K562 (cell line): ENCODE results near the gene UQCRHL. TPM values are rescaled to one million over a fixed set of nuclear protein-coding genes. Genes with fewer than 3 reads are reported as not detected.

Source experiments
- ARNT ChIP-seq, 2 experiments: fragments of 450-650 bp; IDR thresholded peaks; 2 replicates each; pipeline ENCODE4 v1.6.1; 2016; ENCODE audit warnings: mild to moderate bottlenecking in 1 of 2
- CEBPG ChIP-seq, 3 experiments: fragments of 200-800 bp in 1 of 3; sonication (Bioruptor generic) in 1 of 3; sonication (generic) in 1 of 3; formaldehyde crosslinking in 1 of 3; IDR thresholded peaks in 2 of 3; conservative IDR thresholded peaks in 1 of 3; 2 replicates each; pipeline versions ENCODE4 v1.6.1 to v1.8.0; 2016 to 2022; ENCODE audit warnings: missing compliant biosample characterization in 2 of 3, missing genetic modification characterization in 2 of 3, mild to moderate bottlenecking in 1 of 3, missing genetic modification reagents in 1 of 3
- KDM4B ChIP-seq, 2 experiments: fragments of 450-650 bp in 1 of 2; sonication (generic) in 1 of 2; IDR thresholded peaks; 2 replicates each; pipeline ENCODE4 v1.6.1; 2016 to 2017; ENCODE audit warnings: borderline replicate concordance in 2 of 2, antibody characterized with exemption in 1 of 2, low read depth in 1 of 2, mild to moderate bottlenecking in 1 of 2
- LEF1 ChIP-seq: fragments of 450-650 bp; IDR thresholded peaks from 2 replicates; pipeline ENCODE4 v1.6.1; 2016; ENCODE audit warnings: mild to moderate bottlenecking
- MLX ChIP-seq, 2 experiments: fragments of 450-650 bp in 1 of 2; sonication (generic) in 1 of 2; formaldehyde crosslinking; conservative IDR thresholded peaks; 2 replicates each; pipeline versions ENCODE4 v1.4.0 to v1.8.1; 2020 to 2022; ENCODE audit warnings: mild to moderate bottlenecking in 1 of 2, missing genetic modification reagents in 1 of 2
- SIX5 ChIP-seq, 2 experiments: IDR thresholded peaks; 2 replicates each; pipeline ENCODE4 v1.6.1; 2011; ENCODE audit warnings: low read length in 2 of 2, borderline replicate concordance in 1 of 2, low read depth in 1 of 2, mild to moderate bottlenecking in 1 of 2, moderate library complexity in 1 of 2; ENCODE audit not compliant: insufficient read depth in 1 of 2
- TFAM ChIP-seq: fragments of 250-450 bp; sonication (Bioruptor Pico); conservative IDR thresholded peaks from 2 replicates; pipeline ENCODE4 v1.5.0; 2021; ENCODE audit warnings: mild to moderate bottlenecking, moderate library complexity
- ZBTB7A ChIP-seq: IDR thresholded peaks from 2 replicates; pipeline ENCODE4 v1.6.1; 2011; ENCODE audit warnings: low read depth, mild to moderate bottlenecking, low read length, moderate library complexity, borderline replicate concordance; ENCODE audit not compliant: control insufficient read depth
- ZC3H11A ChIP-seq: IDR thresholded peaks from 2 replicates; pipeline ENCODE4 v1.6.1; 2012; ENCODE audit warnings: low read depth, low read length, improper control_type of control experiment
- ZNF282 ChIP-seq: sonication (generic); formaldehyde crosslinking; IDR thresholded peaks from 2 replicates; pipeline ENCODE4 v1.8.1; 2023; ENCODE audit warnings: missing genetic modification reagents
- ZNF41 ChIP-seq: fragments of 250-450 bp; sonication (Bioruptor Pico); conservative IDR thresholded peaks from 2 replicates; pipeline ENCODE4 v1.4.0; 2020; ENCODE audit warnings: mild to moderate bottlenecking
- ZNF609 ChIP-seq: sonication (generic); formaldehyde crosslinking; IDR thresholded peaks from 2 replicates; pipeline ENCODE4 v1.8.1; 2023; ENCODE audit warnings: missing genetic modification reagents, mild to moderate bottlenecking, borderline replicate concordance
- polyA plus RNA-seq, 8 experiments: library from polyadenylated mRNA; depleted of rRNA in 4 of 8; stranded (reverse) in 5 of 8; unstranded in 3 of 8; fragments of >200 nt; fragmentation: Nextera tagmentation in 2 of 8; fragmentation: Illumina TruSeq in 1 of 8; extraction: Ambion mirVana in 2 of 8; extraction: Trizol in 1 of 8; gene quantifications; 2 replicates each; pipeline versions ENCODE4 v1.2.1 to v1.2.3, GENCODE V29; 2011 to 2014; ENCODE audit warnings: inconsistent platforms in 1 of 8, missing spikeins in 1 of 8
- total RNA-seq, 7 experiments: library from RNA; depleted of rRNA in 6 of 7; stranded (reverse); fragments of >200 nt in 6 of 7; fragmentation: Illumina TruSeq in 2 of 7; extraction: Trizol in 2 of 7; gene quantifications; 2 replicates each; pipeline versions ENCODE4 v1.2.1 to v1.2.3, GENCODE V29; 2011 to 2021; ENCODE audit warnings: low replicate concordance in 1 of 7
- TF ChIP-seq, protein P1 (sequence below), 2 experiments: fragments of 450-650 bp; conservative IDR thresholded peaks; 2 replicates each; pipeline ENCODE4 v1.6.1; 2017; ENCODE audit warnings: mild to moderate bottlenecking in 2 of 2, moderate library complexity in 2 of 2
- TF ChIP-seq, protein P2 (sequence below), 2 experiments: IDR thresholded peaks in 1 of 2; conservative IDR thresholded peaks in 1 of 2; 2 replicates each; pipeline ENCODE4 v1.6.1; 2016; ENCODE audit warnings: low read depth in 2 of 2, mild to moderate bottlenecking in 1 of 2, missing compliant biosample characterization in 1 of 2, missing genetic modification characterization in 1 of 2, moderate library complexity in 1 of 2

The UQCRHL gene
- total and polyA plus RNA-seq, 9 of the 15 experiments (the other 6 are each of a cell fraction or from before 2014, with no cell fraction given), result 5.1 to 41.3 (median 21.8) TPM

- peak; percentile 77; the same call in 1 of the 2 replicates for TF ChIP-seq ZNF609 (CRISPR knock-in tag)
- peak; percentile 100 for TF ChIP-seq ZC3H11A
- TF ChIP-seq, protein P1, sequence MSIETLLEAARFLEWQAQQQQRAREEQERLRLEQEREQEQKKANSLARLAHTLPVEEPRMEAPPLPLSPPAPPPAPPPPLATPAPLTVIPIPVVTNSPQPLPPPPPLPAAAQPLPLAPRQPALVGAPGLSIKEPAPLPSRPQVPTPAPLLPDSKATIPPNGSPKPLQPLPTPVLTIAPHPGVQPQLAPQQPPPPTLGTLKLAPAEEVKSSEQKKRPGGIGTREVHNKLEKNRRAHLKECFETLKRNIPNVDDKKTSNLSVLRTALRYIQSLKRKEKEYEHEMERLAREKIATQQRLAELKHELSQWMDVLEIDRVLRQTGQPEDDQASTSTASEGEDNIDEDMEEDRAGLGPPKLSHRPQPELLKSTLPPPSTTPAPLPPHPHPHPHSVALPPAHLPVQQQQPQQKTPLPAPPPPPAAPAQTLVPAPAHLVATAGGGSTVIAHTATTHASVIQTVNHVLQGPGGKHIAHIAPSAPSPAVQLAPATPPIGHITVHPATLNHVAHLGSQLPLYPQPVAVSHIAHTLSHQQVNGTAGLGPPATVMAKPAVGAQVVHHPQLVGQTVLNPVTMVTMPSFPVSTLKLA (conservative IDR thresholded peaks at IDR 0.05), result peak; percentile 35 to 77
- TF ChIP-seq ZNF282 (CRISPR knock-in tag), result no peak; the same call in 1 of the 2 replicates
- peak; percentile 95 for TF ChIP-seq ZBTB7A
- TF ChIP-seq LEF1, result peak; percentile 26; the same call in 1 of the 2 replicates
- peak; percentile 60 to 61; a peak in 3 of 4 replicates for TF ChIP-seq ARNT (IDR thresholded peaks at IDR 0.05)
- no peak; a peak in 1 of 4 replicates for TF ChIP-seq SIX5 (IDR thresholded peaks at IDR 0.05; ENCODE audit: borderline replicate concordance in 1 of 2, insufficient read depth in 1 of 2, low read depth in 1 of 2, low read length in 2 of 2)
- 0 out of 4 replicates have a peak, but pooled peaks of 1 of the 2 experiments have one; percentile 15 for TF ChIP-seq MLX (CRISPR knock-in tag; conservative IDR thresholded peaks at IDR 0.05)
- TF ChIP-seq TFAM (CRISPR knock-in tag), result no peak
- TF ChIP-seq ZNF41, result no peak
- TF ChIP-seq, protein P2, sequence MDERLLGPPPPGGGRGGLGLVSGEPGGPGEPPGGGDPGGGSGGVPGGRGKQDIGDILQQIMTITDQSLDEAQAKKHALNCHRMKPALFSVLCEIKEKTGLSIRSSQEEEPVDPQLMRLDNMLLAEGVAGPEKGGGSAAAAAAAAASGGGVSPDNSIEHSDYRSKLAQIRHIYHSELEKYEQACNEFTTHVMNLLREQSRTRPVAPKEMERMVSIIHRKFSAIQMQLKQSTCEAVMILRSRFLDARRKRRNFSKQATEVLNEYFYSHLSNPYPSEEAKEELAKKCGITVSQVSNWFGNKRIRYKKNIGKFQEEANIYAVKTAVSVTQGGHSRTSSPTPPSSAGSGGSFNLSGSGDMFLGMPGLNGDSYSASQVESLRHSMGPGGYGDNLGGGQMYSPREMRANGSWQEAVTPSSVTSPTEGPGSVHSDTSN (CRISPR knock-in tag; IDR thresholded peaks at IDR 0.05; ENCODE audit: low read depth), result no peak
- TF ChIP-seq, protein P2 (tag; conservative IDR thresholded peaks at IDR 0.05; ENCODE audit: low read depth), result peak; percentile 82
- TF ChIP-seq CEBPG (CRISPR knock-in tag; IDR thresholded peaks at IDR 0.05), result no peak; the same call in 1 of the 2 replicates
- no peak for TF ChIP-seq CEBPG (tag; conservative IDR thresholded peaks at IDR 0.05 in 1 of 2, IDR thresholded peaks at IDR 0.05 in 1 of 2)
- no peak for TF ChIP-seq KDM4B (IDR thresholded peaks at IDR 0.05; ENCODE audit: borderline replicate concordance in 2 of 2, low read depth in 1 of 2)
These were observed 27.2 kb upstream of the UQCRHL start (continued) for GRCh38 chr1:15834406-15835204.
